ENCODE data around the gene GPR156.

GPR156 gene

DNA sequence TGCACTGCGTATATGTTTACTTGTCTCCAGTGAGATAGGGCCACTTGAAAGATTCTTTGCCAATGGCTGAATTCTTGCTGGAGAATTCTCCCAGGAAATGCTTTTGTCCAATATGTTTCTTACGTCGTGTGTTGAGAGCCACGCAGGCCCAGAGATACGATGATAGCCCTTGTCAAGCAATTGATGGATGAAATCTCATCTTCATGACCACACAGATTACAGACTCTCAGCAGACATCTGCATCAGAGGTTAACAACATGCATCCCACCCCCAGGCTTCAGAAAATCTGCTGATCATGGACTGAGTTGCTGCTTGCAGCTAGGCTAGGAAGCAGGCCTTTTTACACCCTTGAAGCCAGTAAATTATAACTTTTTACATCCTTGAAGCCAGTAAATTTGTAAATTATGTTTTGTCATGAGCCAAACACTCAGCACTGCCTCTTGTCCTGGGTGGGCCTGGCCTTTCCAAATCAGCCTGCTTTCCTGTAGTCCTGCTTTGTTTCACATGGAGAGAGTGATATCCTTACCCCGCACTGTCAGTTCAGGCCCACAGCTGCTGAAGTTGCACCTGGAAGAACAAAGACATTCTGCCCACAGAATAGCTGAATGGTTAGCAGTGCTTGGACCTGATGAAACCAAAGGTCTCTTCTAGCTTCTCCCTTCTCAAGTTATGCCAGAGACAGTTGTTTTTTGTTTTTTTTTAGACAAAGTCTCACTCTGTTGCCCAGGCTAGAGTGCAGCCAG, 84.4 kb downstream of the GPR156 start:
- TF ChIP-seq, protein P1, sequence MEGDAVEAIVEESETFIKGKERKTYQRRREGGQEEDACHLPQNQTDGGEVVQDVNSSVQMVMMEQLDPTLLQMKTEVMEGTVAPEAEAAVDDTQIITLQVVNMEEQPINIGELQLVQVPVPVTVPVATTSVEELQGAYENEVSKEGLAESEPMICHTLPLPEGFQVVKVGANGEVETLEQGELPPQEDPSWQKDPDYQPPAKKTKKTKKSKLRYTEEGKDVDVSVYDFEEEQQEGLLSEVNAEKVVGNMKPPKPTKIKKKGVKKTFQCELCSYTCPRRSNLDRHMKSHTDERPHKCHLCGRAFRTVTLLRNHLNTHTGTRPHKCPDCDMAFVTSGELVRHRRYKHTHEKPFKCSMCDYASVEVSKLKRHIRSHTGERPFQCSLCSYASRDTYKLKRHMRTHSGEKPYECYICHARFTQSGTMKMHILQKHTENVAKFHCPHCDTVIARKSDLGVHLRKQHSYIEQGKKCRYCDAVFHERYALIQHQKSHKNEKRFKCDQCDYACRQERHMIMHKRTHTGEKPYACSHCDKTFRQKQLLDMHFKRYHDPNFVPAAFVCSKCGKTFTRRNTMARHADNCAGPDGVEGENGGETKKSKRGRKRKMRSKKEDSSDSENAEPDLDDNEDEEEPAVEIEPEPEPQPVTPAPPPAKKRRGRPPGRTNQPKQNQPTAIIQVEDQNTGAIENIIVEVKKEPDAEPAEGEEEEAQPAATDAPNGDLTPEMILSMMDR (IDR thresholded peaks at IDR 0.05) = no peak

DNA sequence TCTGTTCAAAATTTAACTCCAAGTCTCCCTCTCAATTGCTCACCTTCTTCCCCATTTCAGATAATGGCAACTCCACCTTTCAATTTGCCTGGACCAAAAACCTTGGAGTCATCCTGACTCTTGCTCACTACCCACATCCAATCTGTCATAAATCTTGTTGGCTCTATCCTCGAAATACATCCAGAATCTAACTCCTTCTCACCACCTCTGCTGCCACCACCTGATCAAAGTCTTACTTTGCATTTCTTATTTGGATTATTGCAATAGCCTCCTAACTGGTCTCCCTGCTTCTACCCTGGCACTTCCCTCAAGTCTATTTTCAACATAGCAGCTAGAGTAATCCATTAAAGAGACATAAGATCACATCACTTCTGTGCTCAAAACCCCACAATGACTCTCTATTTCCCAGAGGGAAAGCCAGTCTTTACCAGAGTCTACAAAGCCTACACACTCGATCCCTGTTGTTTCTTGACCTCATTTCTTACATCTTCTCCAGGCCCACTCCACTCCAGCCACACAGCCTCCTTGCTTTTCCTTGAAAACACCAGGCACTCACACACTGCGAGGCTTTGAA, 86.6 kb downstream of the GPR156 start:
- TF ChIP-seq, protein P1 (IDR thresholded peaks at IDR 0.05) = peak; percentile 47; the same call in 1 of the 2 replicates

GRCh38 chr3:120196812-120197211, 88.2 kb downstream of the GPR156 start:
- TF ChIP-seq, protein P1 (IDR thresholded peaks at IDR 0.05) = no peak

- TF ChIP-seq, protein P1 (IDR thresholded peaks at IDR 0.05) = no peak
Measured at GRCh38 chr3:120196333-120196732, 88.7 kb downstream of the GPR156 start.

DNA sequence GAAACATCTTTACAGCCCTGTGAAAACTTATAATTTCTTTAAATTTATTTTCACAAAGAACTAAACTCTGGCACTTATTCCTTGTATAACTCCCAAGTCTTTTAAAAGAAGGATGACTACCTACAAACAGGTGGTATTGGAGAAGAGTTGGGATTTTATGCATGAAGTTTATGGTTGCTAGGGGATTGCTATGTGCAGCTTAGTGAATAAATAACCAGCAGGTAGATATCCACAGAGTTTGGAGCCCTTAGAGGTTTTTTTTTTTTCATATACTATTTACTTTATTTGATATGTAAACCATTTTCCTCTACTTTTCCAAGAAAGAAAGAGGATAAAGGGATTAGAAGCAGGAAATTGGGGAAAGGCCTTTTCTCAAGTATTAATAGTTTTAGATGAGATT, 91.5 kb downstream of the GPR156 start:
- TF ChIP-seq, protein P1 (IDR thresholded peaks at IDR 0.05) = no peak

DNA sequence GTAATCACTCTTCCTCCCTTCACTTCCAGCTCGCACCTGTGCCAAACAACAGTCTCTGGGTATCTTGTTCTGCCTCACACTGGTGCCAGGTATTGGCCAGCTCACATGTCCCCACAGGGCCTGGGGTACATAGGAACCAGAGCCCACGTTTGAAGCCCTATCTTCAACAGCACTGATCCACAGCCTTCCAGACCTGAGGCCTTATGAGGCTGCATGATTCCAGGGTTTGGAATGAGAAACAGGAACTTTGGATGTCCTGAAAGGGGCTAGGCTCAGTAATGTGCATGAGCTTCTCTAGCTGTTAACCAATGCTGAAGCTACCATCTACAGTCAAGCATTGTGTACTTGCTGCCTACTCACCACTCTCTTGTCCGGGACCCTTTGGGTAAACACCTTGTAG, 92.4 kb downstream of the GPR156 start:
- TF ChIP-seq, protein P1 (IDR thresholded peaks at IDR 0.05) = no peak

DNA sequence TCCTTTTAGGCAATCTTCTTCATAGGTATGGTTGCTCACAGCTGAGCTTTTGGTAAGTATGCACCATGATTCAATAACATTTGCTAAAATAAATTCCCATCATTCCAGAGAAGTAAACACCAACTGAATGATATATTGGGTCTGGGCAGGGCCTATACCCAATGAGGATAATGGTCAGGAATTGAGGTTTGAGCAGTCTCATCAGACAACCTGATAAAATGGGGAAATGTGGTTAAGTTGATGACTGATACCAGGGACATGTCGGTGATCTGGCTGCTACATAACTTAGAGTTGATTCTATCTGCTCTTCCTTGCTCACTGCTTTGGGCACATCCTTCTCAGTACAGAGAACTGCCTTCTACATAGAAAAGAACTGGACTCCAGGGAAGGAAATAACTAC, 92.9 kb downstream of the GPR156 start:
- TF ChIP-seq, protein P1 (IDR thresholded peaks at IDR 0.05) = no peak

All from LNCAP (cell line).